ENCODE measurements around the gene TMEM45A.

TMEM45A gene

GRCh38 chr3:100621251-100621650 is 128.8 kb downstream of the TMEM45A start:
- H3K36me3 Mint-ChIP-seq (ENCODE audit: low read depth): no peaks in the 10 kb centered on the region
- no peaks in the 10 kb centered on the region for H3K4me1 Mint-ChIP-seq
- no peak overlapping the region for H3K27ac Mint-ChIP-seq
- no peak for TF ChIP-seq CTCF (IDR thresholded peaks at IDR 0.05; ENCODE audit: unreplicated experiment in 3 of 3)
- H3K4me3 Mint-ChIP-seq: no peak overlapping the region
- no peaks in the 10 kb centered on the region for H3K27me3 Mint-ChIP-seq (ENCODE audit: low read depth)
- H3K9me3 Mint-ChIP-seq: peaks cover 12% of the 10 kb centered on the region
